ENCODE results near the gene ATMIN.

Gene ATMIN

DNA sequence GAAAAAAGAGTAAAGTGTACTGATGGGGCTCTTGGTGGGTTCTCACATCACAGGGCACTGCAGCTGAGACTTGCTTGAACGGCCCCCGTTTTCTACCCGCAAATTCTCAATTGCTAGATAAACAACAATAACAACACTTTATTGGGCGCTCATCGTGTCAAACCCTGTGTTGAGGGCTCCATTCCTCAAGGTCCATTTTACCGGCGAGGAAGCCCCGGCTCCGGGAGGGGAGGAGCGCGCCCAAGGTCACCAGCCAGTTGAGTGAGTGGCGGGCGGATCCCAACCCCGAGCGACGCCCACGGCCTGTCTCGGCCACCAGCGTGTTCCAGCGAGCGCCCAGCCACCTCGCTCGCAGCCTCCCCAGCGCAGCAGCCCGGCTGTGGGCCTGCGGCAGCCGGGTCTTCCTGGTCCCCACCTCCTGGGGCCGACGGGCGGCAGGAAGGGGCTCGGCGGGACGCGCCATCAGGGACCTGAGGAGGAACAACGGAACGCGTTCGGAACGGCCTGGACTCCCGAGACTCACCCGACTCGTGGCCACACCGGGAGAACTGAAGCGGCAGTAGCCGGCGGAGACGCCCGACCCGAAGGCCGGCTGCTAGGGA lies 29.3 kb upstream of the ATMIN start:
- no peak for FAIRE-seq

DNA sequence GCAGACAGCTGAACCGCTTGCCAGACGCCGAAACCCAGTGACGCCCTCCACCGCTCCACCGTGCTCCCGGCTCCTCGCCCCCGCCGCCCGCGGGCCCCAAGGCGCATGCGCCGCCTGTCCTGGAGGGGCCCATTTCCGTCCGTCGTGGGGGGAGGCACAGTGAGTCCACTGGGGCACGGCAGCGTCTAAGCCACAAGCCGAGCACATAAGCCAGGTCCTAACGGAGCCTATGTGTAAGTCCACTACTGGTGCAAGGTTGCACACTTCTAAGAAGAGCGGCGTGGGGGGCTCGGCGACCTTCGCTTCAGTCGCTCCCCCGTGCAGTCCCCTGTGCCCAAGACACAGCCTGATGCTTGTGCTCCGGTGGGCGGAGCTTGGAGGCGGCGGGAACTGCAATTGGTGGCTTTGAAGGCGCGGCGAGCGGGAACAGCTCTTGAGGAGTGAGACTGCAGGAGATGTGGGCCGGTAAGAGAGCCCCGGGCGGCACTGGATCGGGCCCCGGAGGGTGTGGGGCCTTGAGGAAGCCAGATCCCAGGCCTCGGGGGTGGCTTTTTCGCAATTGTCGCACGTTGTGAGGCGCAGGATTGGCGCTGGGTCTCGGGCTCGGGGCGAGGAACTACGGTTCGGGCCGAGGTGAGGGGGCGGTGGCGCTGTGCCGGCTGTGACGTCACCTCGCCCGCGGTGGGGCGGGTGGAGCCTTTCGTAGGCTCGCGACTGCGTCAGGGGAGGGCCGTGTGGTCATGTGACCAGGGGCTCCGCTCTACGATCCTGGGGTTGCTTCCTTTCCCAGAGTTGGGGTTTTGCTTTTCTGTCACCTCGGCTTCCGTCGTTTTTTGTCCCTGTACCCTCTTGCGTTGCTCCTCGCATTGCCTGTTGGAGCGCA lies 28.6 kb upstream of the ATMIN start, which contains the start of the genes CENPN and CMC2:
CENPN (plus strand) TSS at position 402 of the 883 bp plus-strand sequence. CDS start 4,726 bp downstream, outside the sequence.
CMC2 (minus strand) TSS at position 73 of the 883 bp plus-strand sequence. CDS start 9,491 bp downstream, outside the sequence.
- peak; percentile 51 for FAIRE-seq

GRCh38 chr16:81008505-81008789 lies 27.2 kb upstream of the ATMIN start:
- no peak for FAIRE-seq

- no peak for FAIRE-seq
These were observed 22.7 kb upstream of the ATMIN start for GRCh38 chr16:81012974-81013373.

- FAIRE-seq: no peak
These were observed 21.0 kb upstream of the ATMIN start for GRCh38 chr16:81014672-81015071.

GRCh38 chr16:81018496-81018895 lies 17.1 kb upstream of the ATMIN start:
- no peak for FAIRE-seq

DNA sequence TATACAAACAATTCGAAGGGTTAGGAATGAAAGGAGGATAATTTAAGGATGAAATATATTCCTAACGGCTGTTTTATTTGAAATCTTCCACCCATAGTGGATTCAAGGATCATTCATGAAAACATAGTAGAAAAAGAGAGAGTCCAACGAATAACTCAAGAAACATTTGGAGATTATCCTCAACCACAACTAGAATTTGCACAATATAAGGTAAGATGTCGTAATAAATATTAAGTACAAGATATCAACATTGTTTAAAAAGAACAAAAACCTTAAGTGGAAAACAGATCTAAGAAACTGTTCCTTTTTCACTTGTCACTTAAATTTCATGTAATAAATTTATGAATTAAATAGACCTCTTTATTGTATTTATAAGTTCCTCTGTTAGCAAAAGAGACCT lies 9.2 kb upstream of the ATMIN start:
- FAIRE-seq: no peak

GRCh38 chr16:81029930-81030604 lies 5.6 kb upstream of the ATMIN start:
- no peak for FAIRE-seq

DNA sequence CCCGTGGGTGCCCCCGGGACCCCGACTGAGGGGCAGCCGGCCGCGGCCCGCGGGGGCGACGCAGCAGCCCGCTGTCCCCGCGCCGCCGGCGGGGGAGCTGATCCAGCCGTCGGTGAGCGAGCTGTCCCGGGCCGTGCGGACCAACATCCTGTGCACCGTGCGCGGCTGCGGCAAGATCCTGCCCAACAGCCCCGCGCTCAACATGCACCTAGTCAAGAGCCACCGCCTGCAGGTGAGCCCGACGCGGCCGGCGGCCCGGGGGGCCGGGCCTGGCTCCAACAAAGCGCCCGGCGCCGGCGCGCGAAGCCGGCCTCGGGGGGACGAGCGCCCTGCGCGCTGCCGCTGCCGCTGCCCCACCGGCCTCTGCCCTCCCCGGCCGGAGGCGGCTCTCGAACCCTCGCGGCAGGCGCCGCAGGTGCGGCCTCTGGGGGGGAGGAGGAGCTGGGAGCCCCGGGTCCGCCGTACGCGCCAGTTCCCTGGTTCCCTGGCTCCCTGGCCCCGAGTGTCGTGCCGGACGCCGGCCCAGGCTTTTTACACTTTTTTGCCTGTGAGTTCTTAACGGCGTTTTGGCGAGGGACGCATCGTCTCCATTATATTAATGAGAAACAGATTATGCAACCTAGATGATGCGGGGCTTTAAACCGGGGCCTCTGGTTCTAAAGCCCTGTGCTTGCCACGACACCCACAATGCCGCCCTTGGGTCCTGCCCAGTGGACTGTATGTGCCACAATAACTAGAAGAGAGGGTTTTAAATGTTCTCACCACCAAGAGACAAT lies 521 bp downstream of the ATMIN start:
- FAIRE-seq: no peak

DNA sequence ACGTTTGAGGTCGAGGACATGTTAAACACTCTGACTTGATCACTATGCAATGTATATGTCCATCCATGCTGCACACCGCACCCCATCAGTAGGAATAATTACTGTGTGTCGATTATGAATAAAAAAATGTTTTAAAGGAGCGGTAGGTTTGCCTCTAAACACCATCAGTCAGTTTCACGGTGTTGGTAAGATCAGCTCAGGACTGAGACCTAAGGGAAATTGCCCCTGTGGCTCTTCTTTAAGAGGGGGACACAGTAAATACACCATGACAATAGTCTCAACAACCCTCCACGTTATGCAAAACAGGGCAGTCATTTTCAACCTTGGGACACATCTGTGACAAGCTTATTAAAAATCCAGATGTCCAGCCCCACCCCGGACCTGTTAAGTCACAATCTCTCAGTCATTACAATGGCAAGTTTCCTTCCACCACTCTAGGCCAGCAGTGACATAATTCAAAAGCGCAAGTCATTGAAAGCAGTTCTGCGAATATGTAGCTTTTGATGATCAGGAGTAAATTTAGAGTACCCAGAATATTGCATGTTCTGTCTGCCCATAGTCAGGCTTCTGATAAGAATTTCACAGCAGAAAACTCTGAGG lies 1.2 kb downstream of the ATMIN start:
- no peak for FAIRE-seq

DNA sequence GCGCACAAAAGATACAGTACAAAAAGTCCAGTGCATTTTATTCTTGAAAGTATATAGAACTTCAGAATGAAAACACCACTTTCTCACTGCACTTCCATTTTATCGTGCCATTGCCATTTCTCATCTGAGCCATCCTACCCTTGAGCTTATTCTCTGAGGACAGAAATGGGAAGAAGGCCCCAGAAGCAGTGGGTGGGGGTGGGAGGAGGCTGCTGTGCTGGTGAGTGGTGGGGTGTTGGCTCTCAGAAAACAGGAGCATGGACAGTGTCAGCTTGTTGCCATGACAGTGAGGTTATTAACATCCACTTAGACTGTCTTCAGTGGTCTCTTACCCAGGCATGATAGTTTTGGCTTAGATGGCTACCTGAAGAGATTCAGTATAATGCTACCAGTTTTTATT lies 4.5 kb downstream of the ATMIN start:
- no peak for FAIRE-seq

- no peak for FAIRE-seq
These were observed 5.2 kb downstream of the ATMIN start for GRCh38 chr16:81040842-81041241.

- FAIRE-seq: no peak
These were observed 6.1 kb downstream of the ATMIN start for GRCh38 chr16:81041696-81042095.

DNA sequence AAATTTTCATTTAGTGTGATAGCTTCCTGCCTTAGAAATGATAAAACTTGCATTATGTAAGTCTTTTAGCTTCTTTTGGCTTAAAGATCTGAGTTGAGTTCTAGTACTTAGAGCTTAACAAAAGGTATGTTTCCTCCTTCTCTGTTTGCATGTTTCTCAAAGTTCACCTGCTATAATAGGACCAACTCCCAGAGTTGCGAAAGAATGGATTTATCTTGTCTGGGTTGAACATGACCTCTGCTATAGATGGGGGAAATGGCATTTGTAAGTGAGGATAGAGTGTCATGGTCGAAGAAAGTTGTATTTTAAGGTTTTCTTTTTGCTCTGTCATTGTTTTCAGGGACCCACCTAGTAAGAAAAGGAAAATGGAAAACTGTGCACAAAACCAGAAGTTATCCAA lies 7.2 kb downstream of the ATMIN start:
- FAIRE-seq: no peak

DNA sequence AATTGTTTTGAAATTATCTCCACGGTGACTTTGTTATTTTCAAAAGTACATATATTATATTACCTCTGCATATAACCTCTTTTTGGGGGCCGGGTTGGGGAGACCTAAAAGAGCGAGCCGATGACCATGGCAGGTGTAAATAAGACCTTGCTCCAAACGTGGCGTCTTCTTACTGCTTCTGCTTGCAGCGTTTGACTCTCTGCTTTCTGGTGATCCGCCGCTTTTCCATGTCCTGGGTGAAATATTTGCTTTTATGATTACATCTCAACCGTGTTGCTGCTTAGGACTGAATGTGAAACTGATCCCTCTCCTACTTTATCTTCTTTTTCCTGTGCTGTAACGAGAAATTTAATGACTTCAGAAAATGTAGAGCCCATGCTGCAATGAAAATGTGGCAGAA lies 18.1 kb downstream of the ATMIN start:
- FAIRE-seq: no peak

GRCh38 chr16:81060576-81061306 lies 25.1 kb downstream of the ATMIN start:
- no peak for FAIRE-seq

DNA sequence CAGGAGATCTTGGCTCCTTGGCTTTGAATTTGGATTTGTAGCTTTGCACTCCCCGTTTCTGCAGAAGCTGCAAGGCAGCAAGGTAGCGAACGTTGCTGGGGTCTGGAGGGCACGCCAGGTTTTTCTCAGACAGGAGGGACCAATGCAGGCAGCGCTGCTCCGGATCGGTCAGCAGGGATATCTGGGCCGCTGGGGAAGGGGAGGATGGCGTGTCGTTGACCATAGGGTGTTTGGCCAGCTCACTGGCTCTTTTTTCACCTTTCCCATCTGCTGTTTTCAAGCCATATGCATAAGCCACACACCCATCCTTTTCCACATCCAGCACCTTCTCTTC lies 25.6 kb downstream of the ATMIN start:
- FAIRE-seq: no peak

DNA sequence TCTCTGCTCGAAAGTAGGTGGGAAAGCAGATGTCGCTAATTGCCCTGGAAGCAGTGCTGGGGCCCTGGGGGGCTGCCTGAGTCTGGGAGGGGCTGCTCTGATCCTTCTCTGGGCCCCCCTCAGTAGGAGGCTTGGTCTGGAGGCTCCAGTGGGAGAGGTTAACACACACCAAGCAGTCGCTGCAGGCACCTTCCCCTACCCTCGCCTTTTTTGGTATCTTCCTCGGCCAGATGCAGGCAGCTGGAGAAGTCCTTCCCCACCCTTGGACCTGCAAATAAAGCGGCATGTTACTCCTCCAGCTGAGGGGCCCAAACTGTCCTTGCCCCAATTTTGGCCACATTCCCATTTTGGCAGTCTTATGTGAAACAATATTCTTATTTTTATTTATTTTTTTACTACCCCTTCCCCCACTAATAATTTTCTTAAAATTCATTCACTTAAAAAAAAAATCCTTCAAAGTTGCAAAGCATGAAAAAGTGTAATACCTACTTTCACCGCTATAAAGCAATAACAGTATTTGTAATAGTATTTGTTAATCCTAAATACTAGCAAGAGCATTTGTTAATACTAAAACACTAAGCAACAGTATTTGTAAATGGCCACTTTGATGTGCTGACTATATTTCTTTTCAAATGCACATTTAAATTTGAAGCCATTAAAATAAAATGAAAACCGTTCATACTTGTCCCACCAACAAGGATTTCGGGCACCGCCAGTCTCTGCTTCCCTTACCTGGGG lies 26.4 kb downstream of the ATMIN start:
- no peak for FAIRE-seq

DNA sequence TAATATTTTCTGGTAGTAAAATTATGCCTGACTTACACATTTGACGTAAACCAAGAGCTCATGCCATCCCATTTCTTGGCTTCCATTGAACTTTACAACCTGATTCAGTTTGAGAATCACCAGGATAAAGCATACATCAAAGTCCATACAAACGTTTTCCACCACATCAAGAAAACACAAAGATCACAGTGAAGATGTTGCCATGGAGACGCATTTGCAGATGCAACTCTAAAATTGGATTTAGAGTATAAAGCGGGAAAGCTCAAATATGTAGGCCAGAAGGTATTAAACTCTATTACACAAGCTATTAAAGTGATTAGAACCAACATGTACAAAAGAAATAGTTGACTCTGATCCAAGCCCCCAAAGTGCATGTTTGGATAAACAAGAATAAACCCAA lies 31.0 kb downstream of the ATMIN start:
- FAIRE-seq: no peak

DNA sequence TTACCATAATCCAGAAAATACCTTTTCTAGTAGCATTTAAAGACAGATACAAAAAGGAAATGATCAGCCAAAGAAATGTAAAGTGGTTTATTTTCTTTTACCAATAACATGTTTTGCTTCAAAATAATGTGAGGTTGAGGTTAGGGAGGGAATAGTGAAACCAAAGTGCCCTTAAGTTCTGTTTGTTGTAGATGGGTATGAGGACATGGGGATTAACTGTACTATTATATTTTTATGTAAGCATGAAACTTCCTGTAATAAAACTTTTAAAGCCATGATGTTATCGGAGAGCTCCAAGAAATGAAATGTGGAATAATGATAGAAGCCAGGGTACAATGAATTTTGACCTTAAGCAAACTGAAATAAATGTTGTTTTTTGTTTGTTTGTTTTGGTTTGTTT lies 31.5 kb downstream of the ATMIN start:
- FAIRE-seq: peak; percentile 18

- no peak for FAIRE-seq
These were observed 33.4 kb downstream of the ATMIN start for GRCh38 chr16:81069063-81069462.
